ENCODE measurements around the gene MKNK2. TPM values are rescaled to one million over a fixed set of nuclear protein-coding genes. Genes with fewer than 3 reads are reported as not detected.

Gene MKNK2
- total and polyA plus RNA-seq, 2 of the 13 experiments (the other 11 are each of a cell fraction or from before 2014, with no cell fraction given) = 44.9 to 112 TPM

GRCh38 chr19:2064788-2065524, 13.9 kb upstream of the MKNK2 start (continued):
- TF ChIP-seq ZBTB3 (CRISPR knock-in tag; IDR thresholded peaks at IDR 0.05; ENCODE audit: borderline replicate concordance, low read depth) = no peak; the same call in 1 of the 2 replicates
- TF ChIP-seq EHMT2 (IDR thresholded peaks at IDR 0.05; ENCODE audit: borderline replicate concordance, low read depth, low read length) = no peak
- TF ChIP-seq RCOR2 (CRISPR knock-in tag; IDR thresholded peaks at IDR 0.05) = no peak
- TF ChIP-seq, protein P1, sequence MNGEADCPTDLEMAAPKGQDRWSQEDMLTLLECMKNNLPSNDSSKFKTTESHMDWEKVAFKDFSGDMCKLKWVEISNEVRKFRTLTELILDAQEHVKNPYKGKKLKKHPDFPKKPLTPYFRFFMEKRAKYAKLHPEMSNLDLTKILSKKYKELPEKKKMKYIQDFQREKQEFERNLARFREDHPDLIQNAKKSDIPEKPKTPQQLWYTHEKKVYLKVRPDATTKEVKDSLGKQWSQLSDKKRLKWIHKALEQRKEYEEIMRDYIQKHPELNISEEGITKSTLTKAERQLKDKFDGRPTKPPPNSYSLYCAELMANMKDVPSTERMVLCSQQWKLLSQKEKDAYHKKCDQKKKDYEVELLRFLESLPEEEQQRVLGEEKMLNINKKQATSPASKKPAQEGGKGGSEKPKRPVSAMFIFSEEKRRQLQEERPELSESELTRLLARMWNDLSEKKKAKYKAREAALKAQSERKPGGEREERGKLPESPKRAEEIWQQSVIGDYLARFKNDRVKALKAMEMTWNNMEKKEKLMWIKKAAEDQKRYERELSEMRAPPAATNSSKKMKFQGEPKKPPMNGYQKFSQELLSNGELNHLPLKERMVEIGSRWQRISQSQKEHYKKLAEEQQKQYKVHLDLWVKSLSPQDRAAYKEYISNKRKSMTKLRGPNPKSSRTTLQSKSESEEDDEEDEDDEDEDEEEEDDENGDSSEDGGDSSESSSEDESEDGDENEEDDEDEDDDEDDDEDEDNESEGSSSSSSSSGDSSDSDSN (CRISPR knock-in tag; IDR thresholded peaks at IDR 0.05) = peak; percentile 86
- peak; percentile 21; the same call in 1 of the 2 replicates for TF ChIP-seq KAT8 (CRISPR knock-in tag; IDR thresholded peaks at IDR 0.05)
- TF ChIP-seq, protein P2, sequence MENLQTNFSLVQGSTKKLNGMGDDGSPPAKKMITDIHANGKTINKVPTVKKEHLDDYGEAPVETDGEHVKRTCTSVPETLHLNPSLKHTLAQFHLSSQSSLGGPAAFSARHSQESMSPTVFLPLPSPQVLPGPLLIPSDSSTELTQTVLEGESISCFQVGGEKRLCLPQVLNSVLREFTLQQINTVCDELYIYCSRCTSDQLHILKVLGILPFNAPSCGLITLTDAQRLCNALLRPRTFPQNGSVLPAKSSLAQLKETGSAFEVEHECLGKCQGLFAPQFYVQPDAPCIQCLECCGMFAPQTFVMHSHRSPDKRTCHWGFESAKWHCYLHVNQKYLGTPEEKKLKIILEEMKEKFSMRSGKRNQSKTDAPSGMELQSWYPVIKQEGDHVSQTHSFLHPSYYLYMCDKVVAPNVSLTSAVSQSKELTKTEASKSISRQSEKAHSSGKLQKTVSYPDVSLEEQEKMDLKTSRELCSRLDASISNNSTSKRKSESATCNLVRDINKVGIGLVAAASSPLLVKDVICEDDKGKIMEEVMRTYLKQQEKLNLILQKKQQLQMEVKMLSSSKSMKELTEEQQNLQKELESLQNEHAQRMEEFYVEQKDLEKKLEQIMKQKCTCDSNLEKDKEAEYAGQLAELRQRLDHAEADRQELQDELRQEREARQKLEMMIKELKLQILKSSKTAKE (CRISPR knock-in tag; IDR thresholded peaks at IDR 0.05; ENCODE audit: borderline replicate concordance) = no peak
- 0 out of 2 replicates have a peak, but pooled peaks have one; percentile 14 for TF ChIP-seq BORCS8-MEF2B (CRISPR knock-in tag; IDR thresholded peaks at IDR 0.05)
- no peak for TF ChIP-seq ISX (CRISPR knock-in tag; conservative IDR thresholded peaks at IDR 0.05)
- no peak for TF ChIP-seq CEBPB (IDR thresholded peaks at IDR 0.05; ENCODE audit: borderline replicate concordance, low read depth, low read length)
- TF ChIP-seq MED13 (CRISPR knock-in tag; IDR thresholded peaks at IDR 0.05) = no peak
- TF ChIP-seq DRAP1 (CRISPR knock-in tag; IDR thresholded peaks at IDR 0.05) = peak; percentile 45
- no peak for TF ChIP-seq ZNF720 (CRISPR knock-in tag; IDR thresholded peaks at IDR 0.05)
- TF ChIP-seq TCF12 (IDR thresholded peaks at IDR 0.05) = no peak
- 0 out of 2 replicates have a peak, but pooled peaks have one; percentile 14 for TF ChIP-seq TCF12 (CRISPR knock-in tag; IDR thresholded peaks at IDR 0.05)
- TF ChIP-seq, protein P3, sequence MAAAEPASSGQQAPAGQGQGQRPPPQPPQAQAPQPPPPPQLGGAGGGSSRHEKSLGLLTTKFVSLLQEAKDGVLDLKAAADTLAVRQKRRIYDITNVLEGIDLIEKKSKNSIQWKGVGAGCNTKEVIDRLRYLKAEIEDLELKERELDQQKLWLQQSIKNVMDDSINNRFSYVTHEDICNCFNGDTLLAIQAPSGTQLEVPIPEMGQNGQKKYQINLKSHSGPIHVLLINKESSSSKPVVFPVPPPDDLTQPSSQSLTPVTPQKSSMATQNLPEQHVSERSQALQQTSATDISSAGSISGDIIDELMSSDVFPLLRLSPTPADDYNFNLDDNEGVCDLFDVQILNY (CRISPR knock-in tag; conservative IDR thresholded peaks at IDR 0.05) = no peak
- TF ChIP-seq ZFAT (CRISPR knock-in tag; conservative IDR thresholded peaks at IDR 0.05) = no peak
- TF ChIP-seq BRF2 (CRISPR knock-in tag; IDR thresholded peaks at IDR 0.05) = no peak
- no peak for TF ChIP-seq SOX13 (IDR thresholded peaks at IDR 0.05)
- TF ChIP-seq SOX13 (CRISPR knock-in tag; conservative IDR thresholded peaks at IDR 0.05 in 1 of 2, IDR thresholded peaks at IDR 0.05 in 1 of 2) = no peak
- no peak for TF ChIP-seq FOXA1 (IDR thresholded peaks at IDR 0.05)
- TF ChIP-seq FOXA1 (CRISPR knock-in tag; IDR thresholded peaks at IDR 0.05) = no peak
- no peak for TF ChIP-seq ZNF580 (CRISPR knock-in tag; IDR thresholded peaks at IDR 0.05; ENCODE audit: borderline replicate concordance, low read depth)
- TF ChIP-seq SYNCRIP (IDR thresholded peaks at IDR 0.05; ENCODE audit: insufficient read depth, low read depth, low read length) = no peak
- TF ChIP-seq ZSCAN29 (CRISPR knock-in tag; conservative IDR thresholded peaks at IDR 0.05) = no peak

All from HepG2 (cell line).